Measurements from ENCODE around the gene NELFA. TPM values are rescaled to one million over a fixed set of nuclear protein-coding genes. Genes with fewer than 3 reads are reported as not detected.
A peak's percentile ranks its signal among the peaks of the same experiment; 100 is the strongest.

Gene NELFA
- polyA plus RNA-seq, result 37.3 TPM
- long read RNA-seq, donor 1, transcript NELFA-202 (11 exons, 3,343 nt), result major isoform, 11 of 13 reads
- long read RNA-seq, donor 1, partial matches to known transcripts, result 0 of 13 reads
- long read RNA-seq, donor 1, other reads (novel, unspliced or antisense), result 0 of 13 reads
- long read RNA-seq, donor 2, transcript NELFA-202 (11 exons, 3,343 nt), result major isoform, 14 of 20 reads
- long read RNA-seq, donor 2, partial matches to known transcripts, result 5 of 20 reads
- long read RNA-seq, donor 2, other reads (novel, unspliced or antisense), result 0 of 20 reads
- long read RNA-seq, donor 3, result 0 reads
- long read RNA-seq, donor 4, result 0 reads
- long read RNA-seq, donor 5, transcript NELFA-202 (11 exons, 3,343 nt), result major isoform, 6 of 88 reads
- long read RNA-seq, donor 5, partial matches to known transcripts, result 74 of 88 reads
- long read RNA-seq, donor 5, other reads (novel, unspliced or antisense), result 8 of 88 reads
- long read RNA-seq, donor 6, transcript NELFA-202 (11 exons, 3,343 nt), result major isoform, 10 of 110 reads
- long read RNA-seq, donor 6, partial matches to known transcripts, result 97 of 110 reads
- long read RNA-seq, donor 6, other reads (novel, unspliced or antisense), result 0 of 110 reads
- long read RNA-seq, donor 7, partial matches to known transcripts, result 62 of 63 reads
- long read RNA-seq, donor 7, other reads (novel, unspliced or antisense), result 0 of 63 reads
- long read RNA-seq, donor 8, transcript NELFA-202 (11 exons, 3,343 nt), result major isoform, 7 of 208 reads
- long read RNA-seq, donor 8, partial matches to known transcripts, result 183 of 208 reads
- long read RNA-seq, donor 8, other reads (novel, unspliced or antisense), result 15 of 208 reads
- long read RNA-seq, donor 9, transcript NELFA-202 (11 exons, 3,343 nt), result major isoform, 6 of 7 reads
- long read RNA-seq, donor 9, partial matches to known transcripts, result 0 of 7 reads
- long read RNA-seq, donor 9, other reads (novel, unspliced or antisense), result 0 of 7 reads
- long read RNA-seq, donor 10, transcript NELFA-202 (11 exons, 3,343 nt), result major isoform, 9 of 87 reads
- long read RNA-seq, donor 10, partial matches to known transcripts, result 70 of 87 reads
- long read RNA-seq, donor 10, other reads (novel, unspliced or antisense), result 8 of 87 reads
- long read RNA-seq, donor 11, transcript NELFA-202 (11 exons, 3,343 nt), result major isoform, 6 of 6 reads
- long read RNA-seq, donor 11, partial matches to known transcripts, result 0 of 6 reads
- long read RNA-seq, donor 11, other reads (novel, unspliced or antisense), result 0 of 6 reads

GRCh38 chr4:2008921-2009650 is at the start of gene NELFA:
NELFA (minus strand) TSS chr4:2008974; CDS start chr4:2008959, 15 bp downstream.
- Histone ChIP-seq H3K9me3 (ENCODE audit: control insufficient read depth, low read depth, low read length) (no peaks in the 10 kb centered on the region), H3K27ac (ENCODE audit: low read length) (peak within 1 kb of the TSS; percentile 93), H3K4me3 (ENCODE audit: low read length) (peak within 1 kb of the TSS; percentile 99), H3K36me3 (ENCODE audit: control insufficient read depth, insufficient read depth, low read length) (peaks cover 9% of the 10 kb centered on the region), H3K4me1 (ENCODE audit: control insufficient read depth, insufficient read depth, low read length) (peaks cover 6% of the 10 kb centered on the region), H3K27me3 (ENCODE audit: control insufficient read depth, insufficient read depth, low read length) (no peaks in the 10 kb centered on the region)
- peak; percentile 94 to 99 for DNase-seq
- WGBS (ENCODE audit: insufficient coverage, low lambda C conversion rate), result no CpG with 5 or more reads among the region's 95 CpGs

GRCh38 chr4:2057382-2058065 is 48.8 kb upstream of the NELFA start:
- Histone ChIP-seq H3K27me3 (ENCODE audit: control insufficient read depth, insufficient read depth, low read length) (peaks cover 43% of the 10 kb centered on the region), H3K9me3 (ENCODE audit: control insufficient read depth, low read depth, low read length) (no peaks in the 10 kb centered on the region), H3K36me3 (ENCODE audit: control insufficient read depth, insufficient read depth, low read length) (no peaks in the 10 kb centered on the region), H3K4me1 (ENCODE audit: control insufficient read depth, insufficient read depth, low read length) (peaks cover 3% of the 10 kb centered on the region), H3K27ac (ENCODE audit: low read length) (no peak overlapping the region), H3K4me3 (ENCODE audit: low read length) (no peak overlapping the region)
- 72% methylated on average over 3 of the region's 26 CpGs for WGBS (ENCODE audit: insufficient coverage, low lambda C conversion rate)
- DNase-seq, result no peak

GRCh38 chr4:2054217-2054616 is 45.4 kb upstream of the NELFA start:
- H3K27me3 ChIP-seq (ENCODE audit: control insufficient read depth, insufficient read depth, low read length), result peaks cover 35% of the 10 kb centered on the region
- H3K27ac ChIP-seq (ENCODE audit: low read length), result no peak overlapping the region
- no peak overlapping the region for H3K4me3 ChIP-seq (ENCODE audit: low read length)
- no peaks in the 10 kb centered on the region for H3K36me3 ChIP-seq (ENCODE audit: control insufficient read depth, insufficient read depth, low read length)
- no peak for DNase-seq
- WGBS (ENCODE audit: insufficient coverage, low lambda C conversion rate), result no CpG with 5 or more reads among the region's 6 CpGs
- peaks cover 3% of the 10 kb centered on the region for H3K4me1 ChIP-seq (ENCODE audit: control insufficient read depth, insufficient read depth, low read length)
- H3K9me3 ChIP-seq (ENCODE audit: control insufficient read depth, low read depth, low read length), result no peaks in the 10 kb centered on the region

DNA sequence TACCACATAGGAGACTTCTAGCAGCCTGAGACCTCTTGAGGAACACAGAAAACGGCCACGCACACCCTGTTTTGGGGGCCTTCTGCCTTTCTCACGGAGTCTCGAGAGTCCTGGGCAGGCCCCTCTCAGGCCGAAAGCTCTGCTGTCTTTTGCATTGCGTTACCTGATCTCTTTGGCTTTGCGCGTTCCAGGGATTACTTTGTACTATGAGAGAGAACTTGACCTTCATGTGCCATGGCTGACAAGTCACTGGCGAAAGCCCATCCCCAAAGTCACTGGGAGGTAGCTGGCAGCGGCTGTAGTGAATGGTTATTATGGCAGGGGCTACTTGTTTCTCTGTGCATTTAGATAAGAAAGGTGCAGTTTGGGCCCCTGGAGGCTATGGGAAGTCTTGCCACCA is 42.3 kb upstream of the NELFA start:
- Histone ChIP-seq H3K27ac (ENCODE audit: low read length) (no peak overlapping the region), H3K9me3 (ENCODE audit: control insufficient read depth, low read depth, low read length) (peaks cover 3% of the 10 kb centered on the region), H3K4me1 (ENCODE audit: control insufficient read depth, insufficient read depth, low read length) (no peaks in the 10 kb centered on the region), H3K27me3 (ENCODE audit: control insufficient read depth, insufficient read depth, low read length) (peaks cover 32% of the 10 kb centered on the region), H3K36me3 (ENCODE audit: control insufficient read depth, insufficient read depth, low read length) (no peaks in the 10 kb centered on the region), H3K4me3 (ENCODE audit: low read length) (no peak overlapping the region)
- WGBS (ENCODE audit: insufficient coverage, low lambda C conversion rate), result no CpG with 5 or more reads among the region's 10 CpGs
- no peak for DNase-seq

DNA sequence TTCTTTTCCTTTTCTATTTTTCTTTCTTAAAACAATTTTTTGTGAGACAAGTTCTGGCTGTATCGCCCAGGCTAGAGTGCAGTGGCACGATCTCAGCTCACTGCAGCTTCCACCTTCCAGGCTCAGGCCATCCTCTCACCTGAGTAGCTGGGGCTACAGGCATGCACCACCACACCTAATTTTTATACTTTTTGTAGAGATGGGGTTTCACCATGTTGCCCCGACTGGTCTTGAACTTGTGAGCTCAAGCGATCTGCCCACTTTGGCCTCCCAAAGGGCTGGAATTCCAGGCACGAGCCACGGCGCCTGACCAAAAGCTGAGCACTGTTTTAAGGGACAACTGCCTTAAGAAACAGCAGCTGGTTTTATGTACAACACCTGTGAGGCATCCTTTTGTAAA is 41.0 kb upstream of the NELFA start:
- peaks cover 36% of the 10 kb centered on the region for H3K27me3 ChIP-seq (ENCODE audit: control insufficient read depth, insufficient read depth, low read length)
- no peak overlapping the region for H3K4me3 ChIP-seq (ENCODE audit: low read length)
- H3K27ac ChIP-seq (ENCODE audit: low read length), result no peak overlapping the region
- no peaks in the 10 kb centered on the region for H3K4me1 ChIP-seq (ENCODE audit: control insufficient read depth, insufficient read depth, low read length)
- peaks cover 4% of the 10 kb centered on the region for H3K9me3 ChIP-seq (ENCODE audit: control insufficient read depth, low read depth, low read length)
- no peak for DNase-seq
- no CpG with 5 or more reads among the region's 7 CpGs for WGBS (ENCODE audit: insufficient coverage, low lambda C conversion rate)
- H3K36me3 ChIP-seq (ENCODE audit: control insufficient read depth, insufficient read depth, low read length), result no peaks in the 10 kb centered on the region

GRCh38 chr4:2049381-2049780 is 40.6 kb upstream of the NELFA start:
- no peaks in the 10 kb centered on the region for H3K36me3 ChIP-seq (ENCODE audit: control insufficient read depth, insufficient read depth, low read length)
- H3K9me3 ChIP-seq (ENCODE audit: control insufficient read depth, low read depth, low read length), result peaks cover 8% of the 10 kb centered on the region
- whole genome bisulfite sequencing (ENCODE audit: insufficient coverage, low lambda C conversion rate), result no CpG with 5 or more reads among the region's 7 CpGs
- H3K4me1 ChIP-seq (ENCODE audit: control insufficient read depth, insufficient read depth, low read length), result no peaks in the 10 kb centered on the region
- H3K27ac ChIP-seq (ENCODE audit: low read length), result no peak overlapping the region
- H3K4me3 ChIP-seq (ENCODE audit: low read length), result no peak overlapping the region
- H3K27me3 ChIP-seq (ENCODE audit: control insufficient read depth, insufficient read depth, low read length), result peaks cover 36% of the 10 kb centered on the region
- no peak for DNase-seq

DNA sequence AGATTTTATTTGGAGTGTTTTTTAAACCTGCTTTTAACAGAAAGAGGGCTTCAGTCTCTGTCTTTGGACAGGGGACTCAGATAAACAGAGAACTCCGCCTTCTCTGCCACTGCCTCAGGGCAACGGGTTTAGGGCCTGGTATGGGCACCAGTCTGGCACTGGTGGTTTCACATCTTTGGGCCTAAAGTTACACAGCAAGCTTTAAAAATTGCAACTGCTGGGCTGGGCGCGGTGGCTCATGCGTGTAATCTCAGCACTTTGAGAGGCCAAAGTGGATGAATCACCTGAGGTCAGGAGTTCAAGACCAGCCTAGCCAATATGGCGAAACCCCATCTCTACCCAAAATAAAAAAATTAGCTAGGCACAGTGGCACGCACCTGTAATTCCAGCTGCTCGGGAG is 40.1 kb upstream of the NELFA start:
- Histone ChIP-seq H3K27ac (ENCODE audit: low read length) (no peak overlapping the region), H3K27me3 (ENCODE audit: control insufficient read depth, insufficient read depth, low read length) (peaks cover 32% of the 10 kb centered on the region), H3K9me3 (ENCODE audit: control insufficient read depth, low read depth, low read length) (peaks cover 8% of the 10 kb centered on the region), H3K4me1 (ENCODE audit: control insufficient read depth, insufficient read depth, low read length) (no peaks in the 10 kb centered on the region), H3K36me3 (ENCODE audit: control insufficient read depth, insufficient read depth, low read length) (no peaks in the 10 kb centered on the region), H3K4me3 (ENCODE audit: low read length) (no peak overlapping the region)
- no CpG with 5 or more reads among the region's 8 CpGs for WGBS (ENCODE audit: insufficient coverage, low lambda C conversion rate)
- DNase-seq, result no peak

DNA sequence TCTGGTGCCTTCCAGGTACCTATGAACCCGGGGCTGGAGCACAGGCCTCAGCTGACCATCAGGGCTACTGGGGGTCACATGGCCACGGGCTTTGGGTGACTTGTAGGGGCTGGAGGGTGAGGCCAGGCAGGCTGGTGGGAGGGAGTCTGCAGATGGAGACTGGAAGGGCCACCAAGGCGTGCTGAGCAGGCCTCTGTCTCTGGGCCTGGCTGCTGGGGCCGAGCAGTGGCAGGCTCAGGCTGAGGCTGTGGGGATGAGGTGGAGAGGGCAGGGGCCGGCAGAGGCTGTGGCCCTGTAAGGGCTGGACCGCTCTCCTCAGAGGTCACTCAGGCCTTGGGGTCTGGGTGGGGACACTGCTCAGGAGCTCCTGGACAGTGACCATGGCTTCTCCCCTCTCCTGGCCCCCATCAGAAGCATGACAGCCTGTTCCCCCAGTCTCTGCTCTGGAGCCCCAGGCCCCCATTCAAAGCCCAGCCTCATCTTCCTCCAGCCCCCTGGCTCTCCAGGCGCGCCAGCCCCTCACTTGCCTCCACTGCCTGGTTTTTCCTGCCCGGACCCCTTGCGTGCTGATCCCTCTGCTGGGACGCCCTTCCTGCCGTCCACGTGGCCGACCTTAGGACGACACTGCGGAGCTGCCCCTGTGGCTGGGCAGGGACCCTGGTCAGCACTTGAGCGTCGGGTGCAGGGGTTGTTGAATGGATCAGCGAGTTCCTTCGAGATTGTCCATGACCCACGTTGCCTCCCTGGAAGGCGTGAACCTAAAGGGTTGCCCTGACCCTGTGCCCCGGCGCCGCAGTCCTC is 39.2 kb upstream of the NELFA start:
- no peak for DNase-seq

More for the DNA sequence above, 39.2 kb upstream of the NELFA start:
- Histone ChIP-seq H3K4me1 (ENCODE audit: control insufficient read depth, insufficient read depth, low read length) (peaks cover under 1% of the 10 kb centered on the region), H3K27me3 (ENCODE audit: control insufficient read depth, insufficient read depth, low read length) (peaks cover 37% of the 10 kb centered on the region), H3K4me3 (ENCODE audit: low read length) (no peak overlapping the region), H3K27ac (ENCODE audit: low read length) (no peak overlapping the region), H3K36me3 (ENCODE audit: control insufficient read depth, insufficient read depth, low read length) (no peaks in the 10 kb centered on the region), H3K9me3 (ENCODE audit: control insufficient read depth, low read depth, low read length) (peaks cover 8% of the 10 kb centered on the region)
- WGBS (ENCODE audit: insufficient coverage, low lambda C conversion rate), result no CpG with 5 or more reads among the region's 25 CpGs

Measured in large intestine (tissue), 12 donors.